ENCODE measurements around the gene CRLF1.

DNA sequence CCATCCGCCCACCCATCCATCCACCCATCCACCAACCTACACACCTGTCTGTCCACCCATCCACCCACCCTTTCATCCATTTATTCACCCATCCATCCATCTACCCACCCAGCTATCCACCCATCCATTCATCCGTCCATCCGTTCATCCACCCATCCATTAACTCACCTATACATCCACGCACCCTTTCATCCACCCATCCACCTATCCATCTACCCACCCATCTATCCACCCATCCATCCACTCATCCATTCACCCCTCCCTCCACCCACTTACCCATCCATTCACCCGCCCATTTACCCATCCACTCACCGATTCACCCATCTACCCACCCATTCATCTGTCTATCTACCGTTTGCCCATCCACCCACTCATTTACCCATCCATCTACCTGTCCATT, 47.9 kb upstream of the CRLF1 start:
- TF ChIP-seq, protein P1, sequence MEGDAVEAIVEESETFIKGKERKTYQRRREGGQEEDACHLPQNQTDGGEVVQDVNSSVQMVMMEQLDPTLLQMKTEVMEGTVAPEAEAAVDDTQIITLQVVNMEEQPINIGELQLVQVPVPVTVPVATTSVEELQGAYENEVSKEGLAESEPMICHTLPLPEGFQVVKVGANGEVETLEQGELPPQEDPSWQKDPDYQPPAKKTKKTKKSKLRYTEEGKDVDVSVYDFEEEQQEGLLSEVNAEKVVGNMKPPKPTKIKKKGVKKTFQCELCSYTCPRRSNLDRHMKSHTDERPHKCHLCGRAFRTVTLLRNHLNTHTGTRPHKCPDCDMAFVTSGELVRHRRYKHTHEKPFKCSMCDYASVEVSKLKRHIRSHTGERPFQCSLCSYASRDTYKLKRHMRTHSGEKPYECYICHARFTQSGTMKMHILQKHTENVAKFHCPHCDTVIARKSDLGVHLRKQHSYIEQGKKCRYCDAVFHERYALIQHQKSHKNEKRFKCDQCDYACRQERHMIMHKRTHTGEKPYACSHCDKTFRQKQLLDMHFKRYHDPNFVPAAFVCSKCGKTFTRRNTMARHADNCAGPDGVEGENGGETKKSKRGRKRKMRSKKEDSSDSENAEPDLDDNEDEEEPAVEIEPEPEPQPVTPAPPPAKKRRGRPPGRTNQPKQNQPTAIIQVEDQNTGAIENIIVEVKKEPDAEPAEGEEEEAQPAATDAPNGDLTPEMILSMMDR (IDR thresholded peaks at IDR 0.05), result no peak
- TF ChIP-seq POLR2A (IDR thresholded peaks at IDR 0.05), result no peak

Measured in stomach (tissue), 4 donors.